ENCODE results near the gene TSLP.

GRCh38 chr5:111076091-111076490 is 4.6 kb downstream of the TSLP start:
- TF ChIP-seq REST (IDR thresholded peaks at IDR 0.05; ENCODE audit: insufficient replicate concordance, low read depth), result no peak
- TF ChIP-seq CTCF (IDR thresholded peaks at IDR 0.05; ENCODE audit: insufficient read depth, low read length), result no peak
- TF ChIP-seq POLR2AphosphoS5 (IDR thresholded peaks at IDR 0.05; ENCODE audit: low read depth), result no peak
- TF ChIP-seq SPI1 (IDR thresholded peaks at IDR 0.05; ENCODE audit: borderline replicate concordance, low read depth), result no peak

Measured in HL-60 (cell line).